ENCODE measurements around the gene CDC5L.

DNA sequence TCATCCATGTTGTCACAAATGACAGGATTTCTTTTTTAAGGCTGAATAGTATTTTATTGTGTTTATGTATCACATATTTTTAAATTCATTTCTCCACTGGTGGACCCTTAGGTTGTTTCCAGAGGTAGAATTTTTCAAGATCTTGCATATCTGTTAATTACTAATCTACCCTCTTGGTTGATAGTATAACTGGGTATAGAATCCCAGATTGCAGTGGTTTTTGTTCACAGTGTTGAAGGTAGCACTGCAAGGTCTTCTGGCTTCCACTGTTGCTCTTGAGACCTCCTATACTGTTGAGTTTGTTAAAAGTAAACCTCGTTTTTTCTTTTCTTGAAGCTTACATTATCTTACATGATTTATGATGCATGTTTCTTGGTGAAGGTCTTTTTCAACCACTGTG, 22.9 kb downstream of the CDC5L start:
- TF ChIP-seq, protein P1, sequence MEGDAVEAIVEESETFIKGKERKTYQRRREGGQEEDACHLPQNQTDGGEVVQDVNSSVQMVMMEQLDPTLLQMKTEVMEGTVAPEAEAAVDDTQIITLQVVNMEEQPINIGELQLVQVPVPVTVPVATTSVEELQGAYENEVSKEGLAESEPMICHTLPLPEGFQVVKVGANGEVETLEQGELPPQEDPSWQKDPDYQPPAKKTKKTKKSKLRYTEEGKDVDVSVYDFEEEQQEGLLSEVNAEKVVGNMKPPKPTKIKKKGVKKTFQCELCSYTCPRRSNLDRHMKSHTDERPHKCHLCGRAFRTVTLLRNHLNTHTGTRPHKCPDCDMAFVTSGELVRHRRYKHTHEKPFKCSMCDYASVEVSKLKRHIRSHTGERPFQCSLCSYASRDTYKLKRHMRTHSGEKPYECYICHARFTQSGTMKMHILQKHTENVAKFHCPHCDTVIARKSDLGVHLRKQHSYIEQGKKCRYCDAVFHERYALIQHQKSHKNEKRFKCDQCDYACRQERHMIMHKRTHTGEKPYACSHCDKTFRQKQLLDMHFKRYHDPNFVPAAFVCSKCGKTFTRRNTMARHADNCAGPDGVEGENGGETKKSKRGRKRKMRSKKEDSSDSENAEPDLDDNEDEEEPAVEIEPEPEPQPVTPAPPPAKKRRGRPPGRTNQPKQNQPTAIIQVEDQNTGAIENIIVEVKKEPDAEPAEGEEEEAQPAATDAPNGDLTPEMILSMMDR (conservative IDR thresholded peaks at IDR 0.05): no peak
- TF ChIP-seq ZFX (IDR thresholded peaks at IDR 0.05): no peak

Measured in C4-2B (cell line).